Stimulated activated CD4-positive, alpha-beta T cell treated with anti-CD3 and anti-CD28 coated beads, Interleukin-1b, Interleukin-23, amount 100 ng/mL, for 1 hour (primary cell): ENCODE results near the gene DDR2.

Experiments
- DNase-seq, 2 donors: peaks; one replicate each; pipeline ENCODE4 v3.0.0-alpha.2; 2020; ENCODE audit warnings: low read depth in 2 of 2

Gene DDR2

DNA sequence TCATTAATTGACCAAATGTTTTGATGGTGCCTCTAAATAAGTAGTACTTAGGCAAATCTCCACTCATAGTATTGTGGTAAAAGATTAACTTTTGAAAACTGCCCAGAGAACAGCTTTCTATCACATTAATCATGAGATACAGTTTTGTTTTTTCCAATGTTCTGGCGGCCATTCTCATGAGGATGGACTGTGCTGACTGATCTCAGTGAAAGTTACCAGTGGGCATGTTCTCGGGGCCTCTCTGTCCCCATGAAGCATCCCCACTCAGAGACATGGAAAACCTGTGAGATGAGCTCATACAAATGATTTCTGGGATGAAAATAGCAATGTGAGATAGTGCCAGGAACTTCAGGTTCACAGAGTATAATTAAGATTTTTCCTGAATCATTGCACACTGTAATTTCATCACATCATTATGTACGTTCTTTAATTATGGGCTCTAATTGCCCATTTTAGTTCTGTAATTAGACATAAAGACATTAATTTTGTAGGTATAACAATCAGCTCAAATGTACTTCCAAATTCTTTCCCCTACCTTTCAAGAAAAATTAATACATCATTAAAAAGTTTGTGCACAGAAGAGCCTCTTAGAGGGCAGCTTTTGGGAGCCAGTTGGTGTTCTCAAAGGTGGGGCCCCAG is 40.5 kb downstream of the DDR2 start:
- DNase-seq = no peak

GRCh38 chr1:162674034-162674608 is 41.9 kb downstream of the DDR2 start:
- no peak for DNase-seq

DNA sequence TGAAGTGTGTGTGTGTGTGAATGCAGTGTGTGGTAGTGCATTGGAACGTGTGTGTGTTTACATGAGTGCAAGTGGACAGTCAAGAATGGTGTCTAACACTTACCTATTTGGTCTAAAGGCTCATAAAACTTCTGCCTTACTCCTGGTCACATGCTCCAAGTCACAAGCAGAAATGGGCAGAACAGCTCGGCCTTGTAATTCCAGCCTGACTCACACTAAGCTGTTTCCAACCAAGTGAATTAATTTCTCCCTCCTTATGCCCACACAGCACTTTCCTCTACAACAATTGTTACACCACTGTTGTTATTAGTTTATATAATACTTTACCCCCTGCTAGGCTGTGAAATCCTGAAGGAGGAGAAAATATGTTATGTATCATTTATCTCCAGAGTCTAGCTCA is 43.8 kb downstream of the DDR2 start:
- no peak for DNase-seq

DNA sequence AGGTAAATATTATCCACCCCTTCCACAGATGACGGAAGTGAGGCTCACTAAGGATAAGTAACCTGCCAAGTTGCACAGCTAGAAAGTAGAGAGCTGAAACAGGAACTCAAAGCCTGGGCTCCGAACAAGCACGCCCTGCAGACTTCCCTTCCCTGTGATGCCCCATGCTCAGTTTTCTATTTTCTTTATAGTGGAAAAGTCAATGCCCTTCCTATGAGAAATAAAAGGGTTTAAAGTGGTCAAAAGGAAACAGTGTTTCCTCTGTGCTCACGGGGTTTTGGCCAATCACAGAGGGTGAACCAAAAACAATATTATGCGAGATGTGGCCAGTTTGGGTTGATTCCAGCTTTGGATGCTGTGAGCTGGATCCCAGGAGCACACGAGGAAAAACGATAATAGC is 44.5 kb downstream of the DDR2 start:
- no peak for DNase-seq

DNA sequence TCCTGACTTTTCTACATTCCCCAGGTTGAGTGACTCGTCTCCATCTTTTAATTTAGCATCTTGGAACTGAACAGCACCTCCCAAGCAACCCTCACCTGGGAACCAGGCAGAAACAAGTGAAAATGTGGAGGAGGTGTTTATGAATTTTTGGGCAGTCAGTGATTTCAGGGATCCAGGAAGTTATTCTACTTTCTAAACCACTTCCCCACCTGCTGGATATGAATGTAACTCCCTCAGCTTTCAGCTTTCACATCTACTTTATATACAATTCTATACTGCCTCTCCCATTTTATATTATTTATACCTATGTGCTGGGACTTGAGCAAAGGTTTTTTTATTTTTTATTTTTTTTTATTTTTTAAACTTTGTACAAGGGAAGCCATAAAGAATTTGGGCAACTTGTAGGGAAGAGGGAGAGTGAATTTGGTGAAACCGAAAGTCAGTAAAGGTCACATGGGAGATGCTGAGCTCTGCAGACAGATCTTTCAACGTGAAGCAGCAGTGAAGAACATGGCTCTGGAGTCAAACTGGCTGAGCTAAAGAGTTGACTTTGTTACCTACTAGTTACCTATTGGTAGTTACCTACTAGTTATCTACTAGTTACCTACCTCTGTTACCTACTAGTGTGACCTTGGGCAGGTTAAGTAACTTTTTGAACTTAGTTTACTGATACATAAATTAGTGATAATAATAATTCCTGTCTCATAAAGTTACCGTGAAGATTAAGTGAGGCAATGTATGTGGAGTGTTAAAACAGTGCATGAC is 45.5 kb downstream of the DDR2 start:
- no peak for DNase-seq

GRCh38 chr1:162678439-162678838 is 46.2 kb downstream of the DDR2 start:
- DNase-seq = no peak

DNA sequence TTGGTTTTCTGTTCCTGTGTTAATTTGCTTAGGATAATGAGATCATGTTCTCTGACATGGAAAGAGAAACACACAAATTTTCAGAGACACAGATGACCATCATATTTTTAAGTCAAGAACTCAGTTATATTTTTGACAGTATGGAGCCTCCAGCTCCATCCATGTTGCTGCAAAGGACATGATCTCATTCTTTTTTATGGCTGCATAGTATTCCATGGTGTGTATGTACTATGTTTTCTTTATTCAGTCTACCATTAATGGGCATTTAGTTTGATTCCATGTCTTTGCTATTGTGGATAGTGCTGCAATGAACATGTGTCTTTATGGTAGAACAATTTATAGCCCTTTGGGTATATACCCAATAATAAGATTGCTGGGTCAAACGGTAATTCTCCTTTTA is 47.0 kb downstream of the DDR2 start:
- DNase-seq = no peak

DNA sequence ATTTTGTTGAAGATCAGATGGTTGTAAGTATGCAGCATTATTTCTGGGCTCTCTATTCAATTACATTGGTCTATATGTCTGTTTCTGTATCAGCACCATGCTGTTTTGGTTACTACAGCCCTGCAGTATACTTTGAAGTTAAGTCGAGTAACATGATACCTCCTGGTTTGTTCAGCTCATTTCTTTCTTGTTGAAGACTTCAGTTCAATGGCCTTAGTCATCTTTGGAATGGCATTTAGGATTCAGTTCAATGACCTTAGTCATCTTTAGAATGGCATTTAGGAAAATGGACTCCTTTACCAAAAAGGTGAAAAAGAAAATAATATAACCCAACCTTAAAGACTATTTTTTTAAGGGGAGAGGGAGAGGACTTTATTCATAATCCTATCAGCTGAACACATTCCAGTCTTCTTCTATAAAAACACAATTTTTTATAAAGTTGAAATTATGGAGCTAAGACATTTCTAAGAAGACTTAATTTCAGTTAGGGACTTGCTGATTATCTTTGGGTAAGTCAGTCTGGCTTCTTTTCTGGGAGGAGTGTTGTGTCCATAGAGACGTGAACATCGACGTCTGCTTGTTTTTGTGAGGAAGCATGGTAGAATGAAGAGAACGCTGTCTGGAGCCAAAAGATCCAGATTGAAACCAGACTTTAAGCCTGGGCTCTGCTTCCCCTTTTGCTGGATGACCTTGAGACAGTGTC is 48.3 kb downstream of the DDR2 start:
- DNase-seq = no peak

DNA sequence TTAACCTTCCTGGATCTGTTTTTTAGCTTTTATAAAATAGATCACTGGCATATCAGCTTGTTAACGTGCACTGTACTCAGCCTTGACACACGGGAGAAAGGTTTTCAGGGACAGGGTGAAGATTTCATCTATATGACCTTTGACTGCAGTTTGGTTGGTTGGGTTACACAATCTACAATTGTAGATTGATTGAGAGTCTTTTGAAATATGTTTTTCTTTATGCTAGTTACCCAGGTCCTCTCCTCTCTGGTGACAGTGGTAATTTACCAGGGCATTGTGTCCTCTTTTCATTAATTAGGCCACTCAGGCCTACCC is 48.8 kb downstream of the DDR2 start:
- no peak for DNase-seq

- DNase-seq = no peak
Observed at GRCh38 chr1:162682013-162682419, 49.8 kb downstream of the DDR2 start.

DNA sequence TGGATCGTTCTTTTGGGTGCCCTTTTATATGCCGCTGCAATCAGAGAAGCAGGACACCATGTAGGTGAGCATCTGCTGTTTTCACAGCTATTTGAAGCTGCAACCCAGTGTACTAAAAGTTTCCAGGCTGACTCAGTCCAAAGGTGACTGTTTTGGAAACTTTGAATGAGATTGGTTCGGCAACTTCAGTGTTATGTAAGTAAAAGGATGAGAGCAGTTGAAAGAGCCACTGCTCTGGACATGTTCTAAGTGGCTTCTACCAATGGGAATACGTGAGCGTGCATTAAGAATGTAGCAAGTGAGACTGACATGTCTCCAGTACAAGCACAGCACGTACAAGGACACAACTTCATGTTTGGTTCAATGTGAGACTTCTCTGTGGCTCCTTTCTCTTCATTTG is 55.6 kb downstream of the DDR2 start:
- DNase-seq = no peak

- no peak for DNase-seq
Observed at GRCh38 chr1:162688521-162688920, 56.3 kb downstream of the DDR2 start.

- DNase-seq = no peak
Observed at GRCh38 chr1:162688931-162689330, 56.7 kb downstream of the DDR2 start.

- DNase-seq = no peak
Observed at GRCh38 chr1:162689745-162690671, 57.7 kb downstream of the DDR2 start.

GRCh38 chr1:162690672-162691434 is 58.6 kb downstream of the DDR2 start:
- DNase-seq = no peak

- DNase-seq = no peak
Observed at GRCh38 chr1:162691999-162692575, 59.8 kb downstream of the DDR2 start.

DNA sequence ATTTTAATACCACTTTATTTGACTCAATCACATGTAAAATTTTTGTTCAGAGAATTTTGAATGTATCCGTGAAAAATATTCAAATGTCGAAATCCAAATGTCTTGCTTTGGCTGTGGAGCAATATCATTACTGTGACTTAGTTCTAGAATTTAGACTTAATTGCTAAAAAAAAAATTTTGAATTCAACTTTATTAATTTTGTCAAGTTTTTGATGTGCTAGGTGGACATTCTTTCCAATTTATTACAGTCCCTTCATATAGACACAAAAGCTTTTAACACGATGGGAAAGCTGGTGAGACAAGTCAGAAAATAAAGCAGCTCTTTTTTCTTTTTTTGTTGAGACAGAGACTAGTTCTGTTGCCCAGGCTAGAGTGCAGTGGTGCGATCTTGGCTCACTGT is 62.6 kb downstream of the DDR2 start:
- no peak for DNase-seq

- DNase-seq = no peak
Observed at GRCh38 chr1:162695687-162696086, 63.4 kb downstream of the DDR2 start.

GRCh38 chr1:162696286-162696862 is 64.1 kb downstream of the DDR2 start:
- DNase-seq = no peak
